Left lung (tissue), 10 donors: ENCODE results near the gene NOM1. TPM values are rescaled to one million over a fixed set of nuclear protein-coding genes. Genes with fewer than 3 reads are reported as not detected.
A peak's percentile ranks its signal among the peaks of the same experiment; 100 is the strongest.

Experiments
- ATAC-seq: fragments of 200-7000 bp; cut with Tn5 transposase; one replicate; pipeline ENCODE4 v1.9.1; 2020; ENCODE audit warnings: moderate library complexity
- DNase-seq, 4 donors: peaks; one replicate each; pipeline ENCODE4 v3.0.0-alpha.2; 2013 to 2020
- H3K27ac ChIP-seq, 2 donors: fragments of 200-600 bp; sonication (generic) in 1 of 2; one replicate each; pipeline versions ENCODE4 v1.5.0 to v1.8.0; 2020 to 2021
- H3K27me3 ChIP-seq, 2 donors: fragments of 200-600 bp; sonication (generic) in 1 of 2; one replicate each; pipeline versions ENCODE4 v1.5.0 to v1.8.0; 2020 to 2021
- H3K36me3 ChIP-seq, 2 donors: fragments of 200-600 bp; sonication (generic) in 1 of 2; one replicate each; pipeline versions ENCODE4 v1.5.0 to v1.8.0; 2020 to 2021
- H3K4me1 ChIP-seq, 2 donors: fragments of 200-600 bp; one replicate each; pipeline ENCODE4 v1.8.0; 2021
- H3K4me3 ChIP-seq, 2 donors: fragments of 200-600 bp; sonication (generic) in 1 of 2; one replicate each; pipeline versions ENCODE4 v1.5.0 to v1.8.0; 2020 to 2021; ENCODE audit warnings: mild to moderate bottlenecking in 1 of 2
- H3K9me3 ChIP-seq, 2 donors: fragments of 200-600 bp; sonication (generic) in 1 of 2; one replicate each; pipeline versions ENCODE4 v1.5.0 to v1.8.0; 2020 to 2021
- intact Hi-C, 2 donors: fragments of 100-400 bp; cut with DNase I; formaldehyde crosslinking; loops; one replicate each; pipeline versions ENCODE4 v1.11.2 to v1.14.2; 2022
- polyA plus RNA-seq, 6 donors: library from polyadenylated mRNA; unstranded; fragments of 120-200 nt; gene quantifications; one replicate each; pipeline ENCODE4 v1.2.1, GENCODE V29; 2013; ENCODE audit not compliant: insufficient read length in 6 of 6
- total RNA-seq, 2 donors: library from RNA; stranded (reverse); fragmentation: NEBNext Ultra II Directional; extraction: Animal tissue kit (Norgen Biotek cat#: 25700); gene quantifications; one replicate each; pipeline ENCODE4 v1.2.1, GENCODE V29; 2021
- TF ChIP-seq, protein P1 (sequence below), 2 donors: fragments of 200-600 bp; sonication (generic) in 1 of 2; IDR thresholded peaks; one replicate each; pipeline versions ENCODE4 v1.5.0 to v1.8.0; 2021; ENCODE audit warnings: antibody characterized with exemption in 2 of 2
- donor health status: DM: no; HTN: yes; CAD: no.
- donor health status: DM: no; HTN: no; CAD: no.

The NOM1 gene
- total and polyA plus RNA-seq, 8 donors, result 14.3 to 36.4 (median 29.4) TPM

DNA sequence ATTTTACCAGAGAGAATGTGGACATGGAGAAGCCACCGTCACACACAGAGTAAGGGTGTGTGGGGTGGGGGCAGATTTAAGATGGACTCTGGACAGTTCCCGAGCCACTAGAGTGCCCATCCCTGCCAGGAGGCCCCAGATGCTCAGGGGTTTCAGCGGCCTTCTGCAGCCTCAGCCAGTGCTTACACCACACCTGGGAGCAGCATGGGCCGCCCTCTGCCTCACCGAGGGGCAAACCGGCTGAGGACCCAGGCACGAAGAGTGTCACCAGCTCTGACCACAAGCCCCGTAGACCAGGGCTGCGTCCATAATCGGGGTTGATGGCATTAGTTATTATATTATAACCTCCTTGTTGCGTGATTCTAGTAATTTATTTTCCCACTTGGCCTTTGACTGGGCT is 67.6 kb downstream of the NOM1 start:
- ATAC-seq (no peak), DNase-seq (peak in 1 of 4 donors; percentile 41)
- TF ChIP-seq, protein P1, sequence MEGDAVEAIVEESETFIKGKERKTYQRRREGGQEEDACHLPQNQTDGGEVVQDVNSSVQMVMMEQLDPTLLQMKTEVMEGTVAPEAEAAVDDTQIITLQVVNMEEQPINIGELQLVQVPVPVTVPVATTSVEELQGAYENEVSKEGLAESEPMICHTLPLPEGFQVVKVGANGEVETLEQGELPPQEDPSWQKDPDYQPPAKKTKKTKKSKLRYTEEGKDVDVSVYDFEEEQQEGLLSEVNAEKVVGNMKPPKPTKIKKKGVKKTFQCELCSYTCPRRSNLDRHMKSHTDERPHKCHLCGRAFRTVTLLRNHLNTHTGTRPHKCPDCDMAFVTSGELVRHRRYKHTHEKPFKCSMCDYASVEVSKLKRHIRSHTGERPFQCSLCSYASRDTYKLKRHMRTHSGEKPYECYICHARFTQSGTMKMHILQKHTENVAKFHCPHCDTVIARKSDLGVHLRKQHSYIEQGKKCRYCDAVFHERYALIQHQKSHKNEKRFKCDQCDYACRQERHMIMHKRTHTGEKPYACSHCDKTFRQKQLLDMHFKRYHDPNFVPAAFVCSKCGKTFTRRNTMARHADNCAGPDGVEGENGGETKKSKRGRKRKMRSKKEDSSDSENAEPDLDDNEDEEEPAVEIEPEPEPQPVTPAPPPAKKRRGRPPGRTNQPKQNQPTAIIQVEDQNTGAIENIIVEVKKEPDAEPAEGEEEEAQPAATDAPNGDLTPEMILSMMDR (IDR thresholded peaks at IDR 0.05), result no peak
- Histone ChIP-seq H3K36me3 (no peaks in the 10 kb centered on the region), H3K9me3 (no peaks in the 10 kb centered on the region), H3K4me3 (no peak overlapping the region), H3K27me3 (peaks cover 99 to 100% of the 10 kb centered on the region in 2 donors), H3K4me1 (peaks cover 0 to 20% of the 10 kb centered on the region in 2 donors), H3K27ac (no peak overlapping the region)
- intact Hi-C loops, result no loop called here

DNA sequence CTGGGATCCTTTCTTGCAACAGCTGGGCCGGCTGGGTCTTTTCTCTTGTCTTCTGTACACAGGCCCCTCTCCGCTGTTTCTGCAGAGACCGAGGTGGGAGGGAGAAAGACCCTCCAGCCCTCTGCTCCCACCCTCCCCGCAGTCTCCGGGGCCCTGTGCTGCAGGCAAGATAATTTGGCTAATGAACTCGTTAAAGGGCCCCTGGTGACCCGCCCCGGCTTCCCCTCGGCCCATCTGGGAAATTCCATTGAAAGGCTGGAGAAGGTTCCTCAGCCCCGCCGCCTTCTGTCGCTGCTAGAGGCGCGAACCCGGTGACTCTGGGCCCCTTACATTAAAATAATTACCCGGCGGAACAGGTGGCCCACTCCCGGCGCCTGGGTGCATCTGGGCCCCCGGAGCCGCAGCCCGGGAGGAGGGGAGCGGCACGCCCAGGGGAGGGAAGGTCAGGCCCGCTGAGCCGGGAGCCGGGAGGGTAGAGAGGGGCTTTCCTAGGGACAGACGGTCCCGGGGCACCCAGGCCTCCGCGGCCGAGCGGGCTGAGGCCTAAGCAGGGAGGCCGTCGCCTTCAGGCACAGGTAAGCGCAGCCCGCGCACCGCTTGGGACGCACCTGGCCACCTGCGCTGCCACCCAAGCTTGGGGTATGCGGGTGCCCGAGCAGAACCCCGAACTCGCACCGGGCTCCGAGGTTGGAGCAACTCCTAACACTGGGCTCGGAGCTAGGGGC is 68.3 kb downstream of the NOM1 start:
- DNase-seq (peak in 1 of 4 donors; percentile 61), ATAC-seq (no peak)
- no peaks in the 10 kb centered on the region for H3K9me3 ChIP-seq
- H3K27me3 ChIP-seq, result peaks cover 99 to 100% of the 10 kb centered on the region in 2 donors
- no peaks in the 10 kb centered on the region for H3K36me3 ChIP-seq
- peaks cover 0 to 20% of the 10 kb centered on the region in 2 donors for H3K4me1 ChIP-seq
- intact Hi-C loops, result no loop called here
- TF ChIP-seq, protein P1 (IDR thresholded peaks at IDR 0.05), result no peak
- no peak overlapping the region for H3K4me3 ChIP-seq
- H3K27ac ChIP-seq, result no peak overlapping the region

DNA sequence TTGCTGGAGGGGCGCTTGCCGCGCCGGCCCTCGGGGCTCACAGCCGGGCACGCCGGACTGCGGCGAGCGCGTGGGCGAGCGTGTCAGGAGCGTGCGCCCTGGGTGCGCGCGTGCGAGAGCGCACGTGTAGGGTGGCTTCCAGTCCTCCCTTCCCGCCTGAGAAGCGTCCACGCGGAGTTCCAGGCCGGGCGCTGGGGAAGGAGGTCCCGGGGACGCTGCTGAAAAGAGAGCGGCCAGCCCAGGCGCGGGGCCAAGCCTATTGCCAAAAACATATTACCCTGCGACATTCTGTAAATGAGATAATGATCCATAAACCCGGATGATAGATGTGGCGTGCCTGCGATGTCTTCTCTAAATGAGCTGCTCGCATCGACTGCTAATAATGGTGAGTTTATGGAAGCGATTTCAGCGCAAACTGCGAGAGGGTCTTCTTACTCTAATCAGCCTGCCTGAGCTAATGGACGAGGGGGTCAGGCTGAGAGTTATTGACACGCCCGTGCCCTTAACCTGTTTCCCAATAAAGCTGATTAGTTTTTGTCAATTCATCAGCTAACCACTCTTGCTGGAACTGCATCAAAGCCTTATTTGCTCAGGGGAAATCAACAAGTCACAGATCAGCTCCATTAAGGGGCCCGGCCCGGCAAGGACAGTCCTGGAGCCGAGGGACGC is 69.0 kb downstream of the NOM1 start:
- DNase-seq (no peak), ATAC-seq (no peak)
- H3K36me3 ChIP-seq, result no peaks in the 10 kb centered on the region
- H3K4me3 ChIP-seq, result no peak overlapping the region
- peaks cover 99 to 100% of the 10 kb centered on the region in 2 donors for H3K27me3 ChIP-seq
- no peak overlapping the region for H3K27ac ChIP-seq
- intact Hi-C loops, result no loop called here
- H3K9me3 ChIP-seq, result no peaks in the 10 kb centered on the region
- peaks cover 0 to 20% of the 10 kb centered on the region in 2 donors for H3K4me1 ChIP-seq
- TF ChIP-seq, protein P1 (IDR thresholded peaks at IDR 0.05), result no peak

DNA sequence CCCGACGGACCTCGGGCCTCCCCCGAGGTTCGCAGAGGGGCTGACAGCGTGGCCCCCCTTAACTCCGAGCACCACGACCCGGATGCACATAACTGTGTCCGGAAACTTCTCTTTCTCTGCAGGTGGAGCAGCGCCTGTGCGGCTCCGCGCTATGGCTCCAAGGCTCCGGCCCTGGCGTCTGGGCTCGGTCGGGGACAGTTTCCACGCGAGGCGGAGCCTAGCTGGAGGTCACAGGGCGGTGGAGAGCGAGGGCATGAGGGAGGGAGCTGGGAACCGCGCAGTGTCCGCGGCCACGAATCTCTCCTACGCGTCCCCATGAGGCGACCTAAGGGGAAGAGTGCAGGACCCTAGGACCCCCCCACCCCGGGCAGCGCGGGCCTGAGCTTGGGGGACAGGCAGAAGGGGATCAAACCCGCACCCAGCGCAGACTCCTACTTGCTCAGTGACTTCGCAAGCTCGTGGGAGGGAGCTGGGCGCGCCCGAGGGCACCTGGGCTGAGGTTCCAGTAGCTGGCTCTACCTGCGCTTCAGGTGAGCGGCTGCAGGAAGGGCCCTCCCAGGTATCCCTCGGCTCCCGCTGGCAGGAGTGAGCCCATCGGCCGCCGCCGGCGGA is 69.6 kb downstream of the NOM1 start:
- Histone ChIP-seq H3K36me3 (no peaks in the 10 kb centered on the region), H3K4me1 (peaks cover 0 to 20% of the 10 kb centered on the region in 2 donors), H3K27ac (no peak overlapping the region), H3K4me3 (no peak overlapping the region), H3K9me3 (no peaks in the 10 kb centered on the region), H3K27me3 (peaks cover 99 to 100% of the 10 kb centered on the region in 2 donors)
- DNase-seq (peak in 1 of 4 donors; percentile 70), ATAC-seq (no peak)
- intact Hi-C loops, result no loop called here
- TF ChIP-seq, protein P1 (IDR thresholded peaks at IDR 0.05), result no peak
